Measurements from ENCODE around the gene MED27.

The MED27 gene

GRCh38 chr9:132075853-132076252, 3.8 kb downstream of the MED27 start:
- no peak for DNase-seq

GRCh38 chr9:132074736-132075135, 4.9 kb downstream of the MED27 start:
- DNase-seq: no peak

GRCh38 chr9:132071847-132072507, 7.7 kb downstream of the MED27 start:
- no peak for DNase-seq

- no peak for DNase-seq
Measured at GRCh38 chr9:132069046-132069898, 10.4 kb downstream of the MED27 start.

GRCh38 chr9:132068605-132069004, 11.1 kb downstream of the MED27 start:
- DNase-seq: no peak

- DNase-seq: no peak
Measured at GRCh38 chr9:132066511-132066910, 13.2 kb downstream of the MED27 start.

- no peak for DNase-seq
Measured at GRCh38 chr9:132066057-132066456, 13.6 kb downstream of the MED27 start.

- no peak for DNase-seq
Measured at GRCh38 chr9:132063281-132063680, 16.4 kb downstream of the MED27 start.

GRCh38 chr9:132062806-132063205, 16.9 kb downstream of the MED27 start:
- peak; percentile 28 for DNase-seq

- no peak for DNase-seq
Measured at GRCh38 chr9:132061526-132061925, 18.1 kb downstream of the MED27 start.

GRCh38 chr9:132059361-132059760, 20.3 kb downstream of the MED27 start:
- no peak for DNase-seq

- peak; percentile 34 for DNase-seq
Measured at GRCh38 chr9:132058226-132058625, 21.4 kb downstream of the MED27 start.

- no peak for DNase-seq
Measured at GRCh38 chr9:132056717-132057560, 22.7 kb downstream of the MED27 start.

GRCh38 chr9:132055756-132056155, 23.9 kb downstream of the MED27 start:
- DNase-seq: no peak

GRCh38 chr9:132054024-132054423, 25.6 kb downstream of the MED27 start:
- no peak for DNase-seq

GRCh38 chr9:132049900-132050299, 29.8 kb downstream of the MED27 start:
- peak; percentile 29 for DNase-seq

- DNase-seq: no peak
Measured at GRCh38 chr9:132049323-132049882, 30.3 kb downstream of the MED27 start.

- DNase-seq: no peak
Measured at GRCh38 chr9:132048201-132048600, 31.5 kb downstream of the MED27 start.

- DNase-seq: no peak
Measured at GRCh38 chr9:132046456-132046855, 33.2 kb downstream of the MED27 start.

- no peak for DNase-seq
Measured at GRCh38 chr9:132044176-132044875, 35.3 kb downstream of the MED27 start.

- no peak for DNase-seq
Measured at GRCh38 chr9:132043708-132044107, 36.0 kb downstream of the MED27 start.

- no peak for DNase-seq
Measured at GRCh38 chr9:132042324-132042723, 37.3 kb downstream of the MED27 start.

Measured in inflammatory macrophage treated with lipopolysaccharide for 4 hours (primary cell).